ENCODE results near the gene EGLN3. TPM values are rescaled to one million over a fixed set of nuclear protein-coding genes. Genes with fewer than 3 reads are reported as not detected.

The EGLN3 gene
- total and polyA plus RNA-seq, 3 donors from 2014 or later = 2.9 to 3.4 (median 3.0) TPM

DNA sequence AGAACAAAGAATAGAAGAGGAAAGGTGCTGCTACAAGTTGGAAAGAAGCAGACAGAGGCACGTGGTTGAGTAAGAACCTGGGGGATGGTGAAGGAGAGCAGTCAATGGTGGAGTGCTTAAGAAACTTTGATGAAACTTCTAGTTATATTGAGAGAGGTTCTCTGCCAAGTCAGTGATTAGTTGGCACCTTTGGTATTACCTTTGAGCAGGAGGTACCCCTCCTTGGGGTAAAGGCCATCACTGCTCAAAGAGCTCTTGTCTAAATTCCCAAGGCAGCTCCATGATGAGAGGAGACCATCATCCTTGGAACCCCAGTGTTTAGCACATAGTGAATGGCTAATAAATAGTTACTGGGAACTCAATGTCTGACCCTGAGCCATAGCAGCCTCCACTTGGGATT, 1.7 kb upstream of the EGLN3 start:
- no peaks in the 10 kb centered on the region for H3K9me3 ChIP-seq
- intact Hi-C loops (cut with DNase I; ENCODE audit: low total_unique reads) = no loop called here

DNA sequence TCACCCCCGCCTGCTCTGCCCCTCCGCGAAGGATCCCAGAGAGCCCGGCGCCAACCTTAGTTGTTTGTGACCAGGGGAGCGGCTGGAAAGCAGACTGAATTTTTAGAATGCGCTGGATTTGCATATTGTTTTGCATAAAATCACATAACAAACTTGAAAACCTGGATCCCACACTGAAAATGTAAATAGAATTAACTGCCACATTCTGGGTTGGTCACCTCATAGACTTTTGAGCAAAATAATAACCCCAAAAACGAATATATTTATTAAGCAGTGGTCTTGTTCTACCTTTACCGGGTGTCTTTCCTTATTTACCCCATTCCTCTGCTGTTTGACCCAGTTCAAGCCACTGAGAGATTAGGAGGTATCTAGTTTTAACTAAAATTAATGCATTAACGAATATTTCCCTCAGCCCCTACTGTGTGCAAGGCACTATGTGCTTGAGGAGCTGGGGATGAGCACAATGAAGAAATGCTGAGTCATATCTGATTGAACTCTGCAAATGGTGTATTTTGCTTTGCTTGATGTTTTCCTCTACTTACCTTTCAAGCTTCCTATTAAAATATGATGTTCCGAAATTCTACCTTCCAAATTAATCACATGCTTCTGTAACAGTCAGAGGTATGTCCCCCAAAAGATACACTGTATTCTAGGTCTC, 438 bp upstream of the EGLN3 start:
- Histone ChIP-seq H3K4me3 (peak overlapping the region; percentile 63 to 64), H3K9me3 (no peaks in the 10 kb centered on the region), H3K36me3 (ENCODE audit: low read depth, missing control alignments) (no peaks in the 10 kb centered on the region), H3K4me1 (peaks cover 13% of the 10 kb centered on the region), H3K27me3 (no peaks in the 10 kb centered on the region), H3K27ac (no peak overlapping the region)
- TF ChIP-seq POLR2A (IDR thresholded peaks at IDR 0.05) = no peak
- TF ChIP-seq, protein P1, sequence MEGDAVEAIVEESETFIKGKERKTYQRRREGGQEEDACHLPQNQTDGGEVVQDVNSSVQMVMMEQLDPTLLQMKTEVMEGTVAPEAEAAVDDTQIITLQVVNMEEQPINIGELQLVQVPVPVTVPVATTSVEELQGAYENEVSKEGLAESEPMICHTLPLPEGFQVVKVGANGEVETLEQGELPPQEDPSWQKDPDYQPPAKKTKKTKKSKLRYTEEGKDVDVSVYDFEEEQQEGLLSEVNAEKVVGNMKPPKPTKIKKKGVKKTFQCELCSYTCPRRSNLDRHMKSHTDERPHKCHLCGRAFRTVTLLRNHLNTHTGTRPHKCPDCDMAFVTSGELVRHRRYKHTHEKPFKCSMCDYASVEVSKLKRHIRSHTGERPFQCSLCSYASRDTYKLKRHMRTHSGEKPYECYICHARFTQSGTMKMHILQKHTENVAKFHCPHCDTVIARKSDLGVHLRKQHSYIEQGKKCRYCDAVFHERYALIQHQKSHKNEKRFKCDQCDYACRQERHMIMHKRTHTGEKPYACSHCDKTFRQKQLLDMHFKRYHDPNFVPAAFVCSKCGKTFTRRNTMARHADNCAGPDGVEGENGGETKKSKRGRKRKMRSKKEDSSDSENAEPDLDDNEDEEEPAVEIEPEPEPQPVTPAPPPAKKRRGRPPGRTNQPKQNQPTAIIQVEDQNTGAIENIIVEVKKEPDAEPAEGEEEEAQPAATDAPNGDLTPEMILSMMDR (IDR thresholded peaks at IDR 0.05) = no peak
- 7 to 11% methylated on average over 8 to 11 of the region's 11 CpGs for WGBS, 2 donors
- intact Hi-C loops (cut with DNase I; ENCODE audit: low total_unique reads) = no loop called here
- no peak for DNase-seq

More for the DNA sequence above, 1.7 kb upstream of the EGLN3 start:
- Histone ChIP-seq H3K27me3 (no peaks in the 10 kb centered on the region), H3K4me1 (peaks cover 13% of the 10 kb centered on the region), H3K27ac (no peak overlapping the region), H3K36me3 (ENCODE audit: low read depth, missing control alignments) (no peaks in the 10 kb centered on the region), H3K4me3 (no peak overlapping the region)
- WGBS, 2 donors = 84 to 85% methylated on average over 1 of the region's 1 CpG
- no peak for TF ChIP-seq POLR2A (IDR thresholded peaks at IDR 0.05)
- TF ChIP-seq, protein P1 (IDR thresholded peaks at IDR 0.05) = no peak
- DNase-seq = no peak

DNA sequence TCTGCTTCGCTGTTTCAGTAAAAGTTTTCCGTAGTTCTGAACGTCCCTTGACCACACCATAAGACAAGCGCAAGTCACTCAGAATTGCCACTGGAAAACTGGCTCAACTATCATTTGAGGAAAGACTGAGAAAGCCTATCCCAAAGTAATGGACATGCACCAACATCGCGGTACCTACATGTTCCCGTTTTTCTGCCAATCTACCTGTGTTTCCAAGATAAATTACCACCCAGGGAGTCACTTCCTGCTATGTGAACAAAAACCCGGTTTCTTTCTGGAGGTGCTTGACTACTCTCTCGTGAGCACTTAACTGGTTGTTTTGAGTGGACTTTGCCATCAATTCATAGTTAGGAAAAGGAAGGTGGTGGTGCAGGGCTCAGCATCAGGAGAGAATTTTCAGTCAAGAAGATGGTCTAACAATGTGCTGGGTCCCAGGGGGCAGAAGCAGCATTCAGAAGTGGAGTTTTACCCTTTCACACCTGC, 1.4 kb downstream of the EGLN3 start:
- intact Hi-C loops (cut with DNase I; ENCODE audit: low total_unique reads) = no loop called here
- no peak overlapping the region for H3K27ac ChIP-seq
- 39 to 42% methylated on average over 9 of the region's 9 CpGs for WGBS, 2 donors

DNA sequence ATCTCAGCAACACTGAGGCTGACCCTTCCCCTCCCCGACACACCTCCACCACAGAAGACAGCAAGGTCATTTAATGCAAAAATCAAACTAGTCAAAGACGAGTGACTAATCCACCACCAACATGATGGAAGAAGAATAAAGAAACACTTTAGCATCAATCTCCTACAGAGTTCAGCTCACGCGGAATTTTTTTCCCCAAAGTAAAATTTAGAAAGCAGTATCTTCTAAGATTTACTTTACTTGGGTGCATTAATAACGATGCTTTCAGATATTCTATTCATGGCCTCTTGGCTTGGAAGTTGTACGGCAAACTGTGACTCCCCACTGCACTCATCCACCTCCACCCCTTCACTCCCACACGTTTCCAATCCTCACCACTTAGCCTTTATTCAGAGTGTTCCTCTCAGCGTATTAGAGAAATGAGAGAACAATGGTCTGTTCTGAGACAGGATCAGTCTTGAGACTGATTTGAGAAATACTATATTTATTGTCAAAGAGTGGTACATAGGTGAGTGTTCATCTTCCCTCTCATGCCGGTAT, 1.9 kb downstream of the EGLN3 start:
- DNase-seq = no peak
- intact Hi-C loops (cut with DNase I; ENCODE audit: low total_unique reads) = no loop called here
- H3K36me3 ChIP-seq (ENCODE audit: low read depth, missing control alignments) = no peaks in the 10 kb centered on the region
- H3K27me3 ChIP-seq = no peaks in the 10 kb centered on the region
- TF ChIP-seq, protein P1 (IDR thresholded peaks at IDR 0.05) = no peak
- no peak for TF ChIP-seq POLR2A (IDR thresholded peaks at IDR 0.05)
- peaks cover 13% of the 10 kb centered on the region for H3K4me1 ChIP-seq
- H3K27ac ChIP-seq = no peak overlapping the region
- WGBS, 2 donors = 46 to 52% methylated on average over 9 of the region's 9 CpGs
- H3K9me3 ChIP-seq = no peaks in the 10 kb centered on the region
- no peak overlapping the region for H3K4me3 ChIP-seq

More for the DNA sequence above, 1.4 kb downstream of the EGLN3 start:
- no peaks in the 10 kb centered on the region for H3K36me3 ChIP-seq (ENCODE audit: low read depth, missing control alignments)
- no peak for TF ChIP-seq POLR2A (IDR thresholded peaks at IDR 0.05)
- TF ChIP-seq, protein P1 (IDR thresholded peaks at IDR 0.05) = no peak
- no peak for DNase-seq
- H3K4me1 ChIP-seq = peaks cover 13% of the 10 kb centered on the region
- no peaks in the 10 kb centered on the region for H3K27me3 ChIP-seq
- no peak overlapping the region for H3K4me3 ChIP-seq
- no peaks in the 10 kb centered on the region for H3K9me3 ChIP-seq
